ENCODE data around the gene ZNF821. TPM values are rescaled to one million over a fixed set of nuclear protein-coding genes. Genes with fewer than 3 reads are reported as not detected.

ZNF821 gene
- total RNA-seq, 1 donor from 2014 or later: 8.8 TPM

- Histone ChIP-seq H3K27me3 (no peaks in the 10 kb centered on the region), H3K27ac (peak overlapping the region; percentile 46), H3K36me3 (peaks cover 0 to 30% of the 10 kb centered on the region in 2 donors), H3K4me3 (no peak overlapping the region), H3K4me1 (peaks cover 11% of the 10 kb centered on the region), H3K9me3 (no peaks in the 10 kb centered on the region)
- no peak for DNase-seq (ENCODE audit: extremely low spot score in 2 of 2)
- TF ChIP-seq POLR2A (IDR thresholded peaks at IDR 0.05) (no peak), POLR2AphosphoS5 (IDR thresholded peaks at IDR 0.05; ENCODE audit: insufficient read depth in 1 of 2, low read depth in 1 of 2) (peak in 1 of 2 donors; percentile 21)
- intact Hi-C loops (cut with DNase I): no loop called here
Observed at GRCh38 chr16:71851746-71852145, 32.2 kb downstream of the ZNF821 start.

DNA sequence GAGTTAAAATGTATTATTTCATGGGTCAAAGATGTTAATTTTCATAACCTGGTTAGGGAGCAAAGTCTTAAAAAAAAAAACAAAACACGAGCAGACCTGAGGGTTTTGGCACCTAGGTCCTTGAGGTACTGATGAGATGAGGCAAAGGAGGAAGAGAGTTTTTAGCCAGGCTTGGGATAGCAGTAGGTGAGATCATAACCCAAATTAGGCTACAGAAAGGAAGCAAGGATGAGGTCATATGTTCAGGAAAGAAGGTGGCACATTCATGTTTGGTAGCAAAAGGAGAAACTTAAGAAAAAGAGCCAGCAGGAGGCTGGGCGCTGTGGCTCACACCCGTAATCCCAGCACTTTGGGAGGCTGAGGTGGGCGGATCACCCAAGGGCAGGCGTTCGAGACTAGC lies 35.4 kb downstream of the ZNF821 start:
- H3K9me3 ChIP-seq: no peaks in the 10 kb centered on the region
- no peak for TF ChIP-seq POLR2AphosphoS5 (IDR thresholded peaks at IDR 0.05; ENCODE audit: insufficient read depth in 1 of 2, low read depth in 1 of 2)
- TF ChIP-seq CTCF (IDR thresholded peaks at IDR 0.05): no peak
- no peak for TF ChIP-seq POLR2A (IDR thresholded peaks at IDR 0.05)
- H3K4me1 ChIP-seq: peaks cover 16% of the 10 kb centered on the region
- H3K4me3 ChIP-seq: no peak overlapping the region
- peaks cover 0 to 26% of the 10 kb centered on the region in 2 donors for H3K36me3 ChIP-seq
- intact Hi-C loops (cut with DNase I): no loop called here
- DNase-seq (ENCODE audit: extremely low spot score in 2 of 2): no peak
- H3K27ac ChIP-seq: no peak overlapping the region
- no peaks in the 10 kb centered on the region for H3K27me3 ChIP-seq

DNA sequence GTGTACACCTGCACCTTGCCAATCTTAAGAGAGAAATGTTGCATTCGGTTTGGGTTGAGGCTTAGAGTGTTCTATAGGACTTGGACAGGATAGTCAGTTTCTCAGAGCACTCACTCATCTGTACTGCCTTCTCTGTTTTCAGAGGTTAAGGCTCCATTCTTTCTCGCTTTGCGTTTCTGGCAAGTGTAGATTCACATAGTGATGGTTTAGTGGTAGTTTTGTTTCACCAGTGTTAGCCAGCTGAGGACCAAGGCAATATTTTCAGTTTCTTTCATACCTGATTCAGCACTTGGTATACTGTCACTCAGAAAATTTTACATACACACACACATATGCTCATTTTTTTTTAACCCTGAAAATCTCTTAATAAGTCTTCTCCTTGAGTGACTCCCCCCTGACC lies 36.9 kb downstream of the ZNF821 start:
- H3K27me3 ChIP-seq: no peaks in the 10 kb centered on the region
- H3K4me3 ChIP-seq: peak overlapping the region; percentile 62 to 94
- peaks cover 10% of the 10 kb centered on the region for H3K4me1 ChIP-seq
- H3K9me3 ChIP-seq: no peaks in the 10 kb centered on the region
- DNase-seq (ENCODE audit: extremely low spot score in 2 of 2): no peak
- intact Hi-C loops (cut with DNase I): no loop called here
- TF ChIP-seq POLR2A (IDR thresholded peaks at IDR 0.05) (no peak), CTCF (IDR thresholded peaks at IDR 0.05) (no peak), POLR2AphosphoS5 (IDR thresholded peaks at IDR 0.05; ENCODE audit: insufficient read depth in 1 of 2, low read depth in 1 of 2) (no peak)
- peak overlapping the region; percentile 78 for H3K27ac ChIP-seq
- H3K36me3 ChIP-seq: peaks cover 0 to 26% of the 10 kb centered on the region in 2 donors

- intact Hi-C loops (cut with DNase I): no loop called here
Observed at GRCh38 chr16:71846431-71846830, 37.6 kb downstream of the ZNF821 start.

GRCh38 chr16:71845639-71846430 lies 38.1 kb downstream of the ZNF821 start, which contains the start of gene ATXN1L:
ATXN1L (plus strand) TSS chr16:71845976; CDS start chr16:71849741, 3,765 bp downstream.
- TF ChIP-seq POLR2AphosphoS5 (IDR thresholded peaks at IDR 0.05; ENCODE audit: insufficient read depth in 1 of 2, low read depth in 1 of 2) (peak; percentile 72 to 95), POLR2A (IDR thresholded peaks at IDR 0.05) (peak in 1 of 2 donors; percentile 71), CTCF (IDR thresholded peaks at IDR 0.05) (no peak)
- Histone ChIP-seq H3K9me3 (no peaks in the 10 kb centered on the region), H3K27me3 (no peaks in the 10 kb centered on the region), H3K36me3 (peaks cover 0 to 21% of the 10 kb centered on the region in 2 donors), H3K27ac (peak within 1 kb of the TSS; percentile 78), H3K4me3 (peak within 1 kb of the TSS; percentile 62 to 94), H3K4me1 (peaks cover 10% of the 10 kb centered on the region)
- peak in 1 of 2 donors; percentile 93 for DNase-seq (ENCODE audit: extremely low spot score in 2 of 2)
- intact Hi-C loops (cut with DNase I): no loop called here

More at GRCh38 chr16:71846431-71846830, 37.6 kb downstream of the ZNF821 start:
- DNase-seq (ENCODE audit: extremely low spot score in 2 of 2): no peak
- Histone ChIP-seq H3K27ac (peak overlapping the region; percentile 78), H3K36me3 (peaks cover 0 to 26% of the 10 kb centered on the region in 2 donors), H3K9me3 (no peaks in the 10 kb centered on the region), H3K4me3 (peak overlapping the region; percentile 62 to 94), H3K27me3 (no peaks in the 10 kb centered on the region), H3K4me1 (peaks cover 10% of the 10 kb centered on the region)
- TF ChIP-seq CTCF (IDR thresholded peaks at IDR 0.05): no peak
- no peak for TF ChIP-seq POLR2AphosphoS5 (IDR thresholded peaks at IDR 0.05; ENCODE audit: insufficient read depth in 1 of 2, low read depth in 1 of 2)
- TF ChIP-seq POLR2A (IDR thresholded peaks at IDR 0.05): no peak

All from vagina (tissue), 2 donors.